ENCODE results near the gene DEPDC1B. TPM values are rescaled to one million over a fixed set of nuclear protein-coding genes. Genes with fewer than 3 reads are reported as not detected.
A peak's percentile ranks its signal among the peaks of the same experiment; 100 is the strongest.

DEPDC1B gene
- total RNA-seq, 1 experiment from 2014 or later: 29.2 TPM

GRCh38 chr5:60703944-60704343, 4.0 kb upstream of the DEPDC1B start:
- no peaks in the 10 kb centered on the region for H3K27me3 ChIP-seq (ENCODE audit: insufficient read depth, low read depth)
- POLR2A ChIA-PET (ENCODE audit: unreplicated experiment): no interaction called here
- BruUV-seq (replicated peaks): no TSS peak
- H3K4me1 ChIP-seq (replicated peaks; ENCODE audit: insufficient read depth): 0 out of 2 replicates have a peak, but pooled peaks cover under 1% of the 10 kb centered on the region
- no peaks in the 10 kb centered on the region for H3K9me2 ChIP-seq (ENCODE audit: insufficient read depth)
- no peak overlapping the region for H3K27ac ChIP-seq
- H3K36me3 ChIP-seq (ENCODE audit: low read depth): no peaks in the 10 kb centered on the region
- no peaks in the 10 kb centered on the region for H4K20me1 ChIP-seq (ENCODE audit: insufficient read depth)
- H3K4me2 ChIP-seq: no peak overlapping the region
- intact Hi-C loops (cut with micrococcal nuclease; ENCODE audit: unreplicated experiment): no loop called here
- no peak overlapping the region for H3K4me3 ChIP-seq
- no peak overlapping the region for H2AFZ ChIP-seq
- DNase-seq: no peak
- H3K79me2 ChIP-seq (ENCODE audit: low read depth): peaks cover under 1% of the 10 kb centered on the region; the same call in 1 of the 2 replicates
- 0 out of 2 replicates have a peak, but pooled peaks cover 3% of the 10 kb centered on the region for H3F3A ChIP-seq (ENCODE audit: insufficient read depth, low read depth)
- CTCF ChIA-PET: no interaction called here
- no peaks in the 10 kb centered on the region for H3K9me3 ChIP-seq (ENCODE audit: insufficient read depth, low read depth)
- TF ChIP-seq EZH2 (IDR thresholded peaks at IDR 0.05; ENCODE audit: low read depth): no peak
- no peak for TF ChIP-seq CTCF (conservative IDR thresholded peaks at IDR 0.05)

GRCh38 chr5:60701321-60701968, 1.5 kb upstream of the DEPDC1B start:
- H3K36me3 ChIP-seq (ENCODE audit: low read depth): no peaks in the 10 kb centered on the region
- no peak overlapping the region for H3K27ac ChIP-seq
- H3K9me2 ChIP-seq (ENCODE audit: insufficient read depth): no peaks in the 10 kb centered on the region
- peak overlapping the region; percentile 77 for H3K4me2 ChIP-seq
- no peaks in the 10 kb centered on the region for H4K20me1 ChIP-seq (ENCODE audit: insufficient read depth)
- peak in 1 of 2 experiments; percentile 36 for DNase-seq
- peaks cover 11% of the 10 kb centered on the region; the same call in 1 of the 2 replicates for H3K4me1 ChIP-seq (replicated peaks; ENCODE audit: insufficient read depth)
- H3K27me3 ChIP-seq (ENCODE audit: insufficient read depth, low read depth): no peaks in the 10 kb centered on the region
- H3F3A ChIP-seq (ENCODE audit: insufficient read depth, low read depth): 0 out of 2 replicates have a peak, but pooled peaks cover 3% of the 10 kb centered on the region
- BruUV-seq (replicated peaks): no TSS peak
- intact Hi-C loops (cut with micrococcal nuclease; ENCODE audit: unreplicated experiment): no loop called here
- no peaks in the 10 kb centered on the region for H3K9me3 ChIP-seq (ENCODE audit: insufficient read depth, low read depth)
- CTCF ChIA-PET: no interaction called here
- no peak overlapping the region for H3K4me3 ChIP-seq
- POLR2A ChIA-PET (ENCODE audit: unreplicated experiment): interaction anchor here (0.6 to 0.7 kb wide), 2 partner anchors 27 to 52 kb away, joined by 5 to 7 read pairs; no protein-coding TSS in a partner anchor
- peaks cover 26% of the 10 kb centered on the region for H3K79me2 ChIP-seq (ENCODE audit: low read depth)
- no peak for TF ChIP-seq EZH2 (IDR thresholded peaks at IDR 0.05; ENCODE audit: low read depth)
- TF ChIP-seq CTCF (conservative IDR thresholded peaks at IDR 0.05): no peak
- H2AFZ ChIP-seq: no peak overlapping the region

GRCh38 chr5:60700416-60700757, 421 bp upstream of the DEPDC1B start:
- H3K36me3 ChIP-seq (ENCODE audit: low read depth): no peaks in the 10 kb centered on the region
- peak overlapping the region; percentile 77 for H3K4me2 ChIP-seq
- H3K4me1 ChIP-seq (replicated peaks; ENCODE audit: insufficient read depth): peaks cover 11% of the 10 kb centered on the region; the same call in 1 of the 2 replicates
- POLR2A ChIA-PET (ENCODE audit: unreplicated experiment): no interaction called here
- no peaks in the 10 kb centered on the region for H3K9me2 ChIP-seq (ENCODE audit: insufficient read depth)
- peak overlapping the region; percentile 47 for H3K27ac ChIP-seq
- no peaks in the 10 kb centered on the region for H3K27me3 ChIP-seq (ENCODE audit: insufficient read depth, low read depth)
- H3K4me3 ChIP-seq: peak overlapping the region; percentile 76
- no peak for DNase-seq
- TSS peak; percentile 93 for BruUV-seq (replicated peaks)
- H3K79me2 ChIP-seq (ENCODE audit: low read depth): peaks cover 34% of the 10 kb centered on the region
- peak overlapping the region; percentile 95 for H2AFZ ChIP-seq
- 0 out of 2 replicates have a peak, but pooled peaks cover 3% of the 10 kb centered on the region for H3F3A ChIP-seq (ENCODE audit: insufficient read depth, low read depth)
- CTCF ChIA-PET: interaction anchor here (0.6 to 1.0 kb wide), 2 partner anchors 49 to 144 kb away, joined by 3 to 4 read pairs; partner anchors contain the start of gene ELOVL7
- intact Hi-C loops (cut with micrococcal nuclease; ENCODE audit: unreplicated experiment): no loop called here
- TF ChIP-seq EZH2 (IDR thresholded peaks at IDR 0.05; ENCODE audit: low read depth) (no peak), CTCF (conservative IDR thresholded peaks at IDR 0.05) (no peak)
- no peaks in the 10 kb centered on the region for H3K9me3 ChIP-seq (ENCODE audit: insufficient read depth, low read depth)
- H4K20me1 ChIP-seq (ENCODE audit: insufficient read depth): no peaks in the 10 kb centered on the region
